ENCODE results near the gene APLP2. TPM values are rescaled to one million over a fixed set of nuclear protein-coding genes. Genes with fewer than 3 reads are reported as not detected.

Gene APLP2
- total and polyA plus RNA-seq, 9 of the 15 experiments (the other 6 are each of a cell fraction or from before 2014, with no cell fraction given), result 17.4 to 164 (median 118) TPM

GRCh38 chr11:130070109-130070845 lies 583 bp downstream of the APLP2 start (continued):
- TF ChIP-seq RAD21 (CRISPR knock-in tag; conservative IDR thresholded peaks at IDR 0.05 in 1 of 2, IDR thresholded peaks at IDR 0.05 in 1 of 2) (peak in 1 of 2 experiments; percentile 29; a peak in 1 of 4 replicates), PYGO2 (tag; IDR thresholded peaks at IDR 0.05) (no peak), ZBTB5 (IDR thresholded peaks at IDR 0.05) (no peak), FOXP1 (CRISPR knock-in tag; IDR thresholded peaks at IDR 0.05) (no peak), TEAD1 (CRISPR knock-in tag; IDR thresholded peaks at IDR 0.05) (no peak), CREM (IDR thresholded peaks at IDR 0.05; ENCODE audit: low read depth) (no peak), RBM34 (IDR thresholded peaks at IDR 0.05; ENCODE audit: borderline replicate concordance, insufficient read depth, low read length) (no peak), PHTF2 (CRISPR knock-in tag; IDR thresholded peaks at IDR 0.05) (no peak), STAT6 (CRISPR knock-in tag; IDR thresholded peaks at IDR 0.05) (peak; percentile 17; the same call in 1 of the 2 replicates), ZBED1 (IDR thresholded peaks at IDR 0.05) (0 out of 2 replicates have a peak, but pooled peaks have one; percentile 3), BRF2 (IDR thresholded peaks at IDR 0.05; ENCODE audit: borderline replicate concordance, insufficient read depth, insufficient read length) (no peak), SMAD2 (IDR thresholded peaks at IDR 0.05; ENCODE audit: low read depth, low read length) (no peak), TBP (optimal IDR thresholded peaks at IDR 0.05; ENCODE audit: low read depth, low read length) (no peak), GATA2 (CRISPR knock-in tag; IDR thresholded peaks at IDR 0.05) (no peak), HDAC2 (IDR thresholded peaks at IDR 0.05) (no peak), ETS1 (conservative IDR thresholded peaks at IDR 0.05; ENCODE audit: control insufficient read depth, low read depth, low read length) (peak; percentile 17; the same call in 1 of the 2 replicates), BRD9 (IDR thresholded peaks at IDR 0.05; ENCODE audit: low read depth, partially characterized antibody) (no peak), CBX5 (IDR thresholded peaks at IDR 0.05; ENCODE audit: borderline replicate concordance, low read depth) (no peak), ZNF639 (CRISPR knock-in tag; conservative IDR thresholded peaks at IDR 0.05 in 1 of 2, IDR thresholded peaks at IDR 0.05 in 1 of 2) (no peak)
